ENCODE results near the gene TXNL4A.

DNA sequence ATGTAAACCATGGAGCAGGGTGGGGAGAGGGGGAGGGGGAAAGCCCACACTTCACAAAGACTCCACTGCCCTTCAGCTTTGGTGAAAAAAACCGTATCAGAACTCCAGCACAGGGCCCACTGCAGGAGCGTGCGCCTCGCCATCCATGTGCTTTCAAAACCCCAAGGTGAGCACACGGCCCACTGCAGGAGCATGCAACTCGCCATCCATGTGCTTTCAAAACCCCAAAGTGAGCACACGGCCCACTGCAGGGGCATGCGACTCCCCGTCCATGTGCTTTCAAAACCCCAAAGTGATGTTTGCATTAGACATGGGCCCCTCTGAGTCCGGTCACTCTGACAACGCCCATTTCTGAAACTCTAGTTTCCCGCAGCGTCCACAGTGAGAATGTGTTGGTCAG, 7.8 kb downstream of the TXNL4A start:
- TF ChIP-seq CTCF (IDR thresholded peaks at IDR 0.05; ENCODE audit: insufficient read depth, low read length) (no peak), POLR2AphosphoS5 (IDR thresholded peaks at IDR 0.05; ENCODE audit: low read depth) (no peak), REST (IDR thresholded peaks at IDR 0.05; ENCODE audit: insufficient replicate concordance, low read depth) (no peak)

Measured in HL-60 (cell line).